NCI-H1694 treated with DMSO at 0.1 percent for 48 hours (cell line): ENCODE data around the gene ACSS1.

Experiments used
- DNase-seq: peaks from one replicate; lab custom pipeline; 2025; lab: John Stamatoyannopoulos, UW

ACSS1 gene

DNA sequence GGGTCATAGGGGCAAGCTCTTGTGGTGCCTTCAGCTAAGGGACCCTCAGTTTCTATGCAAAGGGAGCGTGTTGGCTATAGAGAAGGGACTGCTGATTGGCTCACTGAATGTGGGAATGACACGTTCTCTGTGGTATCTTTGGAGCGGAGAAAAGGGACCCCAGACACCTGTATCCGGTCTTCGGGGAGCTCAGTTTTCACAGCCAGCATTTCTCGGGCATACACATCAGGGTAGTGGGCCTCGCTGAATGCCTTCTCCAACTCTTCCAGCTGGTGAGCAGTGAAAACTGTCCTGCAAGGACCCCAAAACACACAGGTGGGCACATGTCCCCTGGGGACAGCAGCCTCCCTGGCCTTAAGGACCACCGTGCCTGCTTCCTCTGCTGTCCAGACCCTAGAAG, 20.7 kb upstream of the ACSS1 start:
- DNase-seq: no peak

DNA sequence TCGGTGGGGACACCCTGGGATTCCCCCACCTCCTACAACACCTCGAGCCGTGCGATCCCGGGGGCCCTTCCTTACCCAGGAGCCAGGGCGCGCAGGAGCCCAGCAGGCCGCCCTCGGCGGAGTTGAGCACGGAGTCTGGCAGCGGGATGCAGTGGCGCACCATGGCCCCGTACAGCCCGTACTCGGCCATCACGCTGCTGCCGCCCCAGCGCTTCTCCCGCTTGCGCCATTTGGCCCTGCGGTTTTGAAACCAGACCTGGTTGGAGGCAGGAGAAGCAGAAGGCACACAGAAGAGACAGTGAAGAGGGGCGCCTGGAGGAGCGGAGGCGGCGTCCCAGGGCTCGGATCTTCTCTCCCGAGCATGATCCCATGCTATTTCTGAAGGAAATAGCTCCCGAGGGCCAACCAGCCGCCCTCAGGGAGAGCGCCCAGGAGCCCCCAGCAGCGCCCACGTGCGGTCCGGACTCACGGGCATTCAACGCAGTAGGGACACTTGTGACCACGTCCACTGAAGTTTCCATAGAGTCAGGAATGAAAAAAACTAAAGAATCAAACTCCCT, 19.8 kb upstream of the ACSS1 start:
- DNase-seq: no peak

DNA sequence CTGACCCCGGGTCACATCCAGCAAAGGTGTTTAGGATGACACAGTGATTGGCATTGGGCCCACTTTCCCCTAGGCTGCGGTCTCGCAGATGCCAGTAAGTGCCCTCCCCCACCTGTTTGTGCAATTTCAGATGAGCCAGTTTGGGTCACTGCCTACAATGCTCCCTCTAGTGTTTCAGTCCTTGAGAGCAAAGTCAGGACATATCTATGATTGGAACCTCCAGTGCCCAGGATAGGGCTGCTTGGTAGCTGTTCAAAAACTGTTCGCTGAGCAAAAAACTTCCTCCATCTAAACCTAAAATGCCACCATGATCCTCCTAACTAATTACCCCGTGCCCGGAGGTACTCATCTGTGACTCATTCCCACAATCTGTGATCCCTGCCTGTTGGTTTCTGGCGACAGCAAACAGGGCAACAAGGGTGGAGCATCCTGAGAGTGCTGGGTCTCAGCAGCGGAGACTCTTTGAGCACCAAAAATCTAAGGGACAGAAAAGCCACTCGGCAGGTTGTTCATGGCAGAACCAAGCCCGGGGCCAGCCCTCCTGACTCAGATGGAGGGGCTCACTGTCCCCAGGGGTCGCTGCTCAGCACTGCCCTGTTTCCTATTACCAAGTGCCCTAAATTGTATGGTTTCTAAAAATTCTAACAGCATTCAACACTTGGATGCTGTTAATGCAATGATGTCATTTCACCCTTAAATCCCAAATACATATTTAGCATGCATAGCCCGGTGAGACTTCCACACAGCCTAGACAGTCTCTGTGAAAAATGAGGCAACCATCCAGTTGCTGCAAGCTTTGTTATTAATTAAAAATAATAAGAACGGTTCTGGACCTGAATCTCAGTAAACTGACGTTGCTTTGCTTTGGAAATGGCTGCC, 19.0 kb upstream of the ACSS1 start:
- DNase-seq: peak; percentile 88

DNA sequence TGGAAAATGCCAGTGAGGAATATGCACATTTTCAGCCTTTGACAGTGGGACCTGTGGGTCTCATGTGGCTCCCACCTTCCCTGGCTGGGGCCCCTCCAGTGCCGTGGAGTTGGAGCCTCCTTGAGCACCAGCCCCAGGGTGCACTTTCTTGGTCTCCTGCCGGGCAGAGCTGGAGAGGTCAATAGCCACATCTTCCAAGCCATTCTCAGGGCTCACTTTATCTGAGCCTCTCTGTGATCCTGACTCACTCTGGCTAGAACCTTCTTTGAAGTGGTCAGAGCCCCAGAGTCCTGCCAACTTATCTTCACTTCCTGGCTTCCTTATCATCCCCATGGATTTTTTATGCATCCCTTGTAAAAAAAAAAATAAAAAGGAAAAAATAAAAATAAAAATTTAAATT, 18.3 kb upstream of the ACSS1 start:
- DNase-seq: no peak

DNA sequence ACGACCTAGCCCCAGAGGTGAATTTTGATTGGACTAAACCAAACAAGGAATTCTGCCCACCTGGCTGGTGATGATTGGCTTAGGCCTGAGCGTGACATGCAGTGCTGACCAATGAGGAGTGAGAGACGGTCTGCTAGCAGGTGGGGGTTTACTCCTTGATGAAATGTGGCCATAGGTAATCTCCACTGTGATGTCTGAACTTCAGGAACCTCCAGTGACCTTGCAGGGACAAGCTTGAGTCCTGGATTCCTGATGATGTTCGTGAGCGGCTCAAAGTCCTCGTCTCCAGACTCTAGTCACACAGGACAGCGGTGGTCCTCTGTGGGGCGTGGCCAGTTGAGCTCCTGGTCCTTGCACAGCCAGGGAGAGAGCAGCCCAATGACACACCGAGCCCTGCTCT, 15.6 kb upstream of the ACSS1 start:
- DNase-seq: no peak

DNA sequence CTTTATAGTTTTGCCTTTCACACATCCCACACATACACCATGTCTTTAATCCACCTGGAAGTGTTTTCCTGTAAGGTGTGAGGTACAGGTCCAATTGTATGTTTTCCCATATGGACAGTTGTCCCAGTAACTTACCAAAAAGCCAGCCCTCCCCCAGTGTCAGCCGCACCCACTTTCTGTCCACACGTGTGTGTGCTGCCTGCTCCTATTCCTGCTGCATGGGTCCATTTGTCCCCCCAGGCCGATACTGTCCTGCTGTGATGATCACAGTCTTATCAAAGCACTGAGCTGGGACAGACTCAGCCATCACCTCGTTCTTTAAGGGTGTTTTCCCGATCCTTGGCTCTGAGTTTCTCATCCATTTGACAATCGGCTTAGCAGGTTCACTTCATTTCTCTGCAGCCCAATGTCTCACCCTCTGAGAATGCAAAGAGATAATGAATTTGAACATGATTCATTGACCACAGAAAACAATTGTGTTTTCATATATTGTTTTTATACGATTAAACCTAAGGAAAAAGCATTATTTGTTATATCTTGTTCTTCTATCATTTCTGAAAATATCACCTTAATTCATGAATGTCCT, 14.4 kb upstream of the ACSS1 start:
- no peak for DNase-seq

DNA sequence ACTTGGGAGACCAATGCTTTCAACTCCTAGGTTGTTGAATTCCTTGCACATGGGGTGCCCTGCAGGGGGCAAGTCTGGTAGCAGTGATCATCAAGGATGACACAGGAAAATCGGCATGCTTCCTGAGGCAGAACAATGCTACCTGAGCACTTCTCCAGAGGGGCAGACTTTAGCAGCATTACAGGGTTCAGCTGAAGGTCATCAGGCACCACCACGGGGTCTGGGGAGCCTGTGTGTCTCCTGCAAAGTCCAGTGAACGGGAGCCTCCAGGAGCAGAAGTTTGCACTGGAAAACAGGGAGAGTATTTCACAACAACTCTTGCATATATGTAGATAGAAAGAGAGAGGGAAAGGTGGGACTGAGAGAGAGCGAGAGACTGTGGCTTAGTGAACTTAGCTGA, 13.8 kb upstream of the ACSS1 start:
- DNase-seq: no peak

DNA sequence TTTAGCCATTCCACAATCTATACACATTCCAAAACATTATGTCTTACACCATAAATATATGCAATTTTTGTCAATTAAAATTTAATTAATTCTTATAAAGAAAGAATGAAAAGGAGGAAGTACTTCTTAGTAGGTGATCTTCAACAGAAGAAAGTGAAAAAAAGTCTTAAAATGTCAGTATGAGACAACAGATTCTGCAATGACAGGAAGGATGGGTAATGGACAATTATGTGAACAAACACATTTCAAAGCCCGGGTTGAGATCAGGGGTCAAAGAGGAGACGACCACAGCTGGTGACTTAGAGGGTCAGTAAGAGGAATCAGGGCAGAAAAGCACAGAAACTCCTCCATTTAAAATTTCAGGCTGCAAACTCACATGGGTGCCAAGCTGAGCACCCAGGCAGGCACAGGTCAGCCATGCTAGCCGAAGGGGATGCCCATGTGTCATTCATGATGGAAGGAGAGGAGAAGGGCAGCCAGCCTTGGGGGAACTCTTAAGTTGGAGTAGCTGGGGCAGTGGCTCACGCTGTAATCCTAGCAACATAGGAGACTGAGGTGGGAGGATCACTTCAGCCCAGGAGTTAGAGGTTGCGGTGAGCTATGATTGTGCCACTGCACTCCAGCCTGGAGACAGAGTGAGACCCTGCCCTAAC, 13.0 kb upstream of the ACSS1 start:
- no peak for DNase-seq

DNA sequence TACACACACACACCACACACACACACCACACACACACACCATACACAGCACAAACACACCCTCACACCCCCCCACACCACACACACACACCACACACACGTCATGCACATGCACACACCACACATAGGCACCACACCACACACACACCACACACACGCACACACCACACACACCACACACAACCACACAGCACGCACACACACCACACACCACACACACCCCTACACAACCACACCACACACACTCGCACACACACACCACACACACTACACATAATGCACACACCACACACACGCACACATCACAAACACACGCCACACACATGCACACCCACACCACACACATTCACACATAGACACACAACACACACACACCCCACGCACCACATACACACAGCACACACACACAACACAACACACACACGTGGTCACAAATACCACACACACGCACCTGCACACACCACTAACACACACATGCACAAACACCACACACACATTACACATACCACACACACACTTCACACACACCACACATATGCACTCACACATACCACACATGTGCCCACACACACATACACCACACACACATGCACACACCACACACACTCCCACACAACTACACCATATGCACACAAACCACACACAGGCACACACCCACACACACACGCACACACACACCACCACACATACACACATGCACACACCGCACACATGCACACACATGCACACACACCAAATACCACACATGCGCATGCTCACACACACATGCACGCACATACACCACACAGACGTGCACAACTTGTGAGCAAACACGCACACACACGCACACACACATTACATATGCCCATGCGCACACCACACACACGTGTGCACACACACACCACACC, 9.4 kb upstream of the ACSS1 start:
- DNase-seq: no peak

DNA sequence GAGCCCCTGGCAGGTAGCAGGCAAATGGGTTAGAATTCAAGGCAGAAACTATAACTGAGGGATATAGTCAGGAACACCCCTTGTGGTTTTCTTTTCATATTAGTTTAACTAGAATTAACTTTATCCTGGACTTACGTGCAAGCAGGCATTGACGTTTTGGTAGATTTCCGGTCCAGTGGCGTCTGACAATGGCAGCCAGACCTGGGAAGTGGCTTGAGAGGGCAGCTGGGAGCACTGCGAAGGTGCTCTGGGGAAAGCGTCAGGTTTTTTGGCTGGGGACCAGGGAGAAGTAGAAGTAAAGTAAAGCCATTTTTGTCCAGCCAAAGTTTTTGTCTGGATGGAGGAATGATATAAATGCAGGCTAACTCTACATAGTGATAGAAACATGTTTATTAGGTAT, 8.4 kb upstream of the ACSS1 start:
- DNase-seq: no peak

DNA sequence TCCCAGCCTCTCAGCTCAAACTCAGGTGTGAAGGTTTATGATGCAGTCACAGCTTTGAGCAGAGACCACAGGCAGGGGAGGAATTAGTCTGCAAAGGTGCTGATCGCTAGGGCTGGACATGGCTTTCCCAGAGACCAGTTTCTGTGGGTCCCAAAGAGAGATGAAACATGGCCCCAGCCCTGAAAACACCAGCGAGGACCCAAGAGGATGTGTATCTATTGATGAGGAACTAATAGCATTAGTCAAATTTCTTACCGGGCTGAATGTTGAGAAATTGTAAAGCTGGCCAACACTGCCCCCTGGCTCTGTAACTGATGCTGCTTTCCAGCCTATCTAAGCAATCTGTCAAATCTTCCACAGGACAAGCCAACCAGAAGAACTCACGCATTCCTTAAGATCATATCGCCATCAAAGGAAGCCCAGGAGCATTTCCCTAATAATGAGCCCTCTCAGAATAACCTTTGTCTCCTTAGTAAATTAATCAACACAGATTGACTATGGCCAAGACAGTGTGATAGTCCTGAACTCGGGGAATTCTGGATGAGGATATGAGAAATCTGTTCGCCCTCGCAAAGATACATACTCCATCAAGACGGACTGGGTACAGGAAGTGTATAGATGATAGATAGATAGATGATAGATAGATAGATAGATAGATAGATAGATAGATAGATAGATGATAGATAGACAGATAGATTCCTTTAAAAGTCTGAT, 7.8 kb upstream of the ACSS1 start:
- DNase-seq: peak; percentile 38

DNA sequence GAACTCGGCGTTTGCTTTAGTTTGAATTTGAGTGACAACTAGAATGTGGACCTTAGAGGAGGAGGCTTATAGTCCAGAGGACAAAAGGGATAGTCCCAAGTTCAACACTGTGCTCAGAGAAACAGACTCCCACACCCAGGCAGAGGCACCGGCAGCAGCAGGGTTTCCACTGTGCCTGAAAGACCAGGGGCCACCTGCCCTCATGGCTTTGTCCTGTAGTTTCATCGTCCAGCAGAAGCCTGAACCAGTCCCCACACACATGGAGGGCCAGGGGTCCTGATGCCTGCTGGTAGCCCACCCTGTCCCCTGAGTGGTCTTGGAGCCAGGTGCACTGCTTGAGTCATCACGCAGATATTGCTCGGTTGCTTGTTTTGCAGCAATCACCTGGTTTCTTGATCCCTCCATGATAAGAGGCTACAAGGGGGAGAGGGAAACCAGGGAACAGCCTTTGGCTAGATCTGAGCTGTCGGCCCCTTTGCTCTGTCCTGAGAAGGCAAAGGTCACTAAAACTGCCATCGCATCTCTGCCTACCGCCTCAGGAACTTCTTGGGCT, 7.2 kb upstream of the ACSS1 start:
- no peak for DNase-seq

DNA sequence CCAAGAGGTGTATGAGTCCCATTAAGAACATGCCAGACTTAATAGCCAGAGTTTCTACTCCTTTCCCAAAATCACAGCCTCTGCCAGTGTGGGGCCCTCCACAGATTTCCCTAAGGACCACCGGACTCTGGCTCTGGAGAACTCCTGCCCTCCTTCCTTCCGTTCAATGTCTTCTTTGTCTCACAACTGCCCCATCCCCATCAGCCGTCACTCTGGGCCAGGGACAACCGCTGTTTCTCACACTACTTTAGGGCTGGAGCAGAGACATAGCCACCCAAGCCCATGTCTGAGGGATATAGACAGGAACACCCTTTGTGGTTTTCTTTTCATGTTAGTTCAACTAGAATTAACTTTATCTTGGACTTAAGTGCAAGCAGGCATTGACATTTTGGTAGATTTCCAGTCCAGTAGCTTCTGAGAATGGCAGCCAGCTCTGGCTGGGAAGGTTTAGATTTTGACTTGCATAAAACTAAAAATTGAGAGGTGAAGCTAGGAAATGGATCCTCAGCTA, 6.7 kb upstream of the ACSS1 start:
- DNase-seq: no peak

DNA sequence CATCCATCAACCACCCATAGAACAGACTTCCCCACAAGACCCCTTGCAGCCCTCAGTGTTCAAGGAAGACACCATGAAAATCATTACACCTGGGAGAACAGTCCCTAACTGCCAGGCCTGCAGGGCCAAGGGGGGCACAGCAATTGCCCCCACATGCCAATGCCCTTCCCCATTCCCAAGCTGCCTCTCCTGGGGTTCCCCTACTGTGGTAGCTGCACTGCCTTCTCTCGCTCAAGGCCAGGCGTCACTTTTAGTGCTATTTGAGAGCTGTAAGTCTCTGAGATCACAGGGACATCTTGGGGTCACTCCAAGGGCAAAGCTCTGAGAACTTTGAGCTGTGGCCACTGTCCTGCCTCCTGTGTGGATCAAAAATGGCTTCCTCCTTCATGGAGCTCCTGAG, 6.0 kb upstream of the ACSS1 start:
- DNase-seq: no peak

DNA sequence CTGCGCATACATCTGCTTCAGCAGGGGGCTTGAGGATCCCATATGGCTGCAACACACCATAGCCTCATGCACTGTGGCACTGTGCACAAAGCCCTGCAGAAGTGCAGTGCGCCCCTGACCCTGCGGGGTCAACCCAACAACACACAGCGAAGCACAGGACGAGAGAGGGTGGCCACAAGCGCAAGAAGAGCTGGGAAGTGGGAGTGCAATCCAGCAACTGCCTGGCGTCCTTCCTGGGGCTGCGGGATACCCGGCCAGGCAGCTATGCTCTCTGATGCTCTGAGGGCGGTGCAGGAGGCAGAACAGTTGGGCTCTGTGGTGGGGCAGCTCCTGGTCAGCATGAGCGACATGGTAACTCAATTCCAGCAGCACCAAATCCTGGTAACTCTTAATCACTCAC, 5.6 kb upstream of the ACSS1 start:
- no peak for DNase-seq

DNA sequence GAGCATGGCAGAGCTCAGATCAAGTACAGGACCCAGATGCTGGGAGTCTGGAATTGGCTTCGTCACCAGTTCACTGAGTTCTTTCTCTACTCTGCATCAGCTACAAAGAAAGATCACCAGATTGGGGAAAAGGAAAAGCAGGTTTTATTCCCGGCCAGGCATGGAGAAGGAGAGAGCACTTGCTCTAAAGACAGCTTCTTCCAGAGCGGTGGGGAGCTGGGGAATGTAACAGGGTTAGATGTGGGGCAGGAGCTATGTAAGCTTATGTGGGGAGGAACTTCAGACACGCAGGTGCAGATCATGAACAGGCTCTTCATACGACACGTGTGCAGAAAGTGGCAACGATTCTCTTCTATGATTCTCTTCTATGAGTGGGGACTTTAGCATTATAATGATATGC, 4.9 kb upstream of the ACSS1 start:
- DNase-seq: no peak

DNA sequence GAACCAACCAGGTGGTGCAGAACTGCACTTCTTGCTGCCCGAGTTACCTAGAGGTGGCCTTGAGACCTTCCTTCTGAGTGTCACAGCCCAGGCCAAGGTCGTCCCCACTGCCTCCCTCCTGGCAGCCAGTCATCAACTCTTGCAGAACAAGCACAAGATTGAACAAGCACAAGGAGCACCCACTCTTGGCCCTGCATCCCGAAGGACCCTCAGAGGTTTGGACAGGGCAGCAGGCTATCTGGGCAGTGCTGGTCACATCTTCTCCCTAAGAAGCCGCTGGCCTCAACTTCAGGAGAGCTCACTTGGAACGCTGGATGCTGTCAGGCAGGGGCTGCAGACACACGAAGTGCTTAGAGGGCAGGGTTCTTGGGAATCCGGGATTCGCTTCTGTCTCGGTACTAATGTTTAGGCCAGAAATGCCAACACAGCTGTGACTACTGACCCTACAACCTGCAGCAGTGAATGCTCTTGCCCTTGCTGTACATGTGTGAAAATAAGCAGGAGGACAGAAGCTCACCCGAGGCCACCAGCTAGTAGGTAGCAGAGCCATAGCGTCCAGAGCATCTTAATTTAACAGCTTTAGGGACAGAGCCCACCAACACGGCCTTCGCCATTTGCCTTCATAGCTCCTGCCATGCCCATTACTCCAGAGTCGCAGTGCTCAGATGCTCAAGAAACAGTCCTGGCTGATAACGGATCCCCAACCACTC, 4.0 kb upstream of the ACSS1 start:
- DNase-seq: no peak

DNA sequence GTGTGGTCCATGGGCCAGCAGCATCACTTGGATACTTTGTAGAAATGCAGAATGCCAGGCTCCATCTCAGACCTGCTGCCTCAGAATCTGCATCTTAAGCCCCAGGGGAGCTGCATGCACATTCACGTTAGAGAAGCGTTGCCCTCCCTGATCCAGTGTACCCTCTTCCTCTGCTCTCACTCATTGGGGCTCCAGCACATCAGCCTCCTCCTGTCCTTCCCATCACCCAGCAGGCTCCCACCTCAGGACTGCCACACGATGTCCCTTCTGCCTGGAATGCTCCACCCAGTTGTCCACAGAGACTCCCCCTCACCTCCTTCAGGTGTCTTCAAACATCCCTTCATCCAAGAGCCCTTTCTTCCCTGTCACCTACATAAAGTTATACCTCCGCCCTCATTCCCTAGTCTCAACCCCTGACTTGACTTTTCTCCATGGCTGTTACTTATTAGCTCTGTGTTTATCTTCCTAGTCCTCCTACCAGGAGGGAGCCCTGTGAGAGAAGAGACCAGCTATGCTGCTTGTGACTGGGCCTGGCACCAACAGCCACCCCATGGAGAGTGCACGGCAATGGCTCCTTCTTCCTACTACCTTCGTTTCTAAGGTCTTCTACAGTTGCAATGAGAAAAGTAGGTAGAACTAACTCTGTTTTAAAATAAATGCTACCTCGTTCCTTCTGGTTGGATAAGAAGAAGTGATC, 3.3 kb upstream of the ACSS1 start:
- no peak for DNase-seq

DNA sequence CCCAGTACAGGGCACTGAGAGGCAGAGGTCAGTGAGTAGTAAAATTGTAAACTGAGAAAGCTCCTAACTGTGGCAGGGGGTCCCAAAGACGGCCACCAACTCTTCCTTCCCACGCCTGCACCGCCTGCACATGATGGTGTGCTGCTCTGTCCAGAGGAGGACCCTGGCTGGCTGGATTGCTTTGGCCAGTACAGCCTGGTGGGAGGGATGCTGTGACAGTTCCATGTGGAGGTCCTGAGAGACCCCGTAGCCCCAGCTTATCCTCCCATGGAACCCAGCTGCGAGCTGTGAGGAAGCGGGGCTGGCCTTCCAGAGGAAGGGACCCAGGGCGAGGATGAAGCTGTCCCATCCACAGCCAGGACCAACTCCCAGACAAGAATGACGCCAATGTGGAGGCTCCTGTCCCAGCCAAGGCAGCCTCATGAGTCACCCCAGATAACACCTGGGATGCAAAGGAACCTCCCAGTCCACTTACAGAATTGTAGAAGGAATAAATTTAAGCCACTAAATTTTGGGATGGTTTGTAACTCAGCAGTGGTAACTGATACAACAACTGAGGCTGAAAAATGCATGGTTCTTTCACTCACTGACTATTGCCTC, 2.0 kb upstream of the ACSS1 start:
- no peak for DNase-seq
